Hepatocyte (in vitro differentiated cells): ENCODE measurements around the gene CIAPIN1.

Experiments
- CTCF ChIP-seq: fragments of 200-600 bp; sonication (generic); IDR thresholded peaks from 2 replicates; pipeline ENCODE4 v1.5.1; 2016; ENCODE audit warnings: antibody characterized with exemption, mild to moderate bottlenecking; ENCODE audit not compliant: poor library complexity
- EZH2phosphoT487 ChIP-seq: fragments of 200-600 bp; sonication (generic); IDR thresholded peaks from one replicate; pipeline ENCODE4 v1.6.1; 2018; ENCODE audit warnings: antibody characterized with exemption, mild to moderate bottlenecking, low read depth, moderate library complexity; ENCODE audit not compliant: unreplicated experiment, severe bottlenecking

GRCh38 chr16:57385083-57385482, 62.1 kb downstream of the CIAPIN1 start:
- TF ChIP-seq CTCF (no peak), EZH2phosphoT487 (no peak)
